Measurements from ENCODE around the gene ANKRD49.

ANKRD49 gene

DNA sequence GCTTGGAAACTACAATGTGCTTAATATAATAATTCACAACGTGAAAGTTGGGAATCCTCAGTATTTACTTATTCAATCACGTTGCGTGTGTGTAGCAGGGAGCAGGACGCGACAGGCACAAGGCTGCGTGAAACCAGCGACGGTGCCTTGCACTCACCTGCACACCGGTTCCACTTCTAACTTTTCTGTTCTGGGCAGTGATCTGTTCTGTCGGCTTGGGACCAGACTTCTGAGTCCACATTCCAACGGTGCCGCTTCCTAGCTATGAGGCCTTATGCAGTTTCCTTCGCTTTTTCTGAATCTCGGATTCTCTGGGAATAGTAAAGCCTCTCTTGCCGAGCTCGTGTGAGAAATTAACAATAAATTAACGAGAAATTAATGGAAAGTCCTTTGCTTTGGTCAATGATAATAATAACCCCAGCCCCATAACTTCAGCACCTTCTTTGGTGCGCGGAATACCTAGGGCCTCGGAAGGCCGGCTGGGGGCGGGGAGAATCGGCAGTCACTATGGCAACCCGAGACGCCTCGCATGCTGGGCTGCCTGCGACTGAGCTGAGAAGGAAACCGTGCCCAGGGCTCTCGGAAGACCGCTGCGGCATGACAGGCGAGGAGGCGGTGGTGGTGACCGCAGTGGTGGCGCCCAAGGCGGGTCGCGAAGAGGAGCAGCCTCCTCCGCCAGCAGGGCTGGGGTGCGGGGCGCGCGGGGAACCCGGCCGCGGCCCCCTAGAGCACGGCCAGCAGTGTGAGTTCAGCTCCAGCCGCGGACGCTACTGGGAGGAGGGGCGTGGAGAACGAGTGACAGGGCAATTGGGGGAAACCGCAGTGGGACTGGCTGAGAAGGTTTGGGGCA is 18.4 kb downstream of the ANKRD49 start, which contains the start of gene C11orf97:
Gene C11orf97 (plus strand): TSS at position 530 of the 850 bp plus-strand sequence. CDS start 68 bp downstream, at position 598.
- peak; percentile 31 for DNase-seq

DNA sequence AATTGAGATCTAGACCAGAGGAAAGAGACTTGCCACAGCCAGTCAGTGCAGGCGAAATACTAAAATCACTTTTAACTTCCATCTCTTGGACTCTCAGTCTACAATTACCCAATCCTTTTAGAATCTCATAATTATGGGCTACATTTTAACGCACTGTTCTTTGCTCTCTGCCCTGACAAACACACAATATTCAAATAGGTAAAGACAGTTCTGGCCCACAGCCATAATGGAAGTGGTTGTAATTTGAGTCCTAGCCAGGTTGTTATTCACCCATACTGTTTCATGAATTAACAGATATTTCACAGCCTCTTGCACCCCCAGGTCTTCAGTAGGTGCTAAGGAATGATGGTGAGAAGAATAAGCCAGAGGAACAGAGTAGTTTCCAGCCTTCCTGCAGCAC is 19.3 kb downstream of the ANKRD49 start:
- no peak for DNase-seq

DNA sequence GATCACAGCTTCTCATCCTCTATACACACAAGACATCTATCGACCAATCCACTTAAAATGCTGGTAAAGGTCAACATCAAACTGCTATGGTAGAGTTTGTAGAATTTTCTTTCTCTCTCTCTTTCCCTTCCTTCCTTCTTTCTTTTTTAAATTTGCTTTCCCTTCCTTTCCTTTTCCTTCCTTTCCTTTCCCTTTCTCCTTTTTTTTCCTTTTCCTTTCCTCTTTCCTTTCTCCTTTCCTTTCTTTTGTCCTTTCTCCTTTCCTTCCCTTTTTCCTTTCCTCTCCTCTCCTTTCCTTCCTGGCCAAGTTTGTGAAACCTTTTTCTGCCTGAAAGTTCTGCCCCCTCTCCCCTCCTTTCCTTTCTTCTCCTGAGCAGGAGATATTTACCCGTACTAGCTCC is 21.6 kb downstream of the ANKRD49 start:
- no peak for DNase-seq

DNA sequence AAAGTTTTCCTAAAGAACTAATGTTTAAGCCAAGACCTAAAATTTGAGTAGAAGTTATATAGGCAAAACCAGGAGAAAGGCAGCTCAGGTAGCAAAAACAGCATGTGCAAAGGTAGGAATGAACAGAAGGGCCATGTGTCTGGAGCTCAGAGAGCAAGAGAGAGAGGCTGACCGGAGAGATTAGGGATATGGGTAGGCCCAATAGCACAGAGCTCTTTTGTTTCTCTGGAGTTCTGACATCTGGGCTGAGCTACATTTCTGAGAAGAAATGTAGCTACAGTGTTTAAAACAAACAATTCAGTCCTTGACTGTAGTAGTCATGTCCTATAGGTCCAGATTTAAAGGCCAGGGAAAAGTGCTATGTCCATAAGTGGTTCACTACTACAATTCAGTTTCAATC is 22.9 kb downstream of the ANKRD49 start:
- DNase-seq, result no peak

DNA sequence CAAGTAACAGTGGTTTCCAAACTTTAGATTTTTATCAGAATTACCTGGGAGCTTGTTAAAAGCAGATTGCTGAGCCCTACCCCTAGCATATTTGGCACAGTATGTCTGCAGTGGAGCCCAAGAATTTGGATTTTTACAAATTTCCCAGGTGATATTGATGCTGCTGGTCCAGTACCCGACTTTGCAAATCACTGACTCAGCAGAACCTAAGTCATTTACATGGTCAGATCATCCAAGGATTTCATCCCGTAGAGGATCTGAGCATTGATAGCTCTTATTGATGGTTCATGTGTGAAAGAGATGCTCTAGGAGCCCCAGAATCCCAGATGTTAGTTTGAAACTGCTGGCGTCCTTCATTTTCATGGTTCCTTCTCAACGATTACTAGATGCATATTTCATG is 24.5 kb downstream of the ANKRD49 start:
- no peak for DNase-seq

DNA sequence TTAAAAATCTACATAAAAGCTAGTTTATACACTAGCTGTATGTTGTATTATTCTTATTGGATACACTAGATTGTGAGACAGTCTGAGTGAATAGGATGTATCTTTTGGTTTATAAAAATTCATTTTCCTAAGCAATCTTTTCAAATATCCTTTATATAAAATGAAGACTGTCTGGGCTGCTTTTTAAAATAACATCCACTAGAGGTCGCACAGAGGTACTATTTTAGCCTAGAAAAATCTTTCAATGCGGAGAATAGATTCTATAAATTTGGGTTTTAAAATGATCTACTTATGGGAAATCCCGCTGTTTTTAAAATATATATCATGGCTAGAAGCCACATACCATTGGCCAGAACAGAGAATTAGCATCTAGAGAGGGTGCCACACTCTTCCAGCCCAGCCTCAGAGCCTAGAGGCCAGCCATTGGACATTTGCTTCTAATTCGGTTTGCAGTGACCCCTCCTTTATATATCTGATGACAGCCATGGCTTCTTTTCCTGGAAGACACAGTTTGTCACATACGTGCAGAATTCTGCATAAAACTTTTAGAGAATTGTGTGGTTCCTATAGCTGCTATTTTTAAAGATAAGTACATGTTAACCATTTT is 25.8 kb downstream of the ANKRD49 start:
- no peak for DNase-seq

DNA sequence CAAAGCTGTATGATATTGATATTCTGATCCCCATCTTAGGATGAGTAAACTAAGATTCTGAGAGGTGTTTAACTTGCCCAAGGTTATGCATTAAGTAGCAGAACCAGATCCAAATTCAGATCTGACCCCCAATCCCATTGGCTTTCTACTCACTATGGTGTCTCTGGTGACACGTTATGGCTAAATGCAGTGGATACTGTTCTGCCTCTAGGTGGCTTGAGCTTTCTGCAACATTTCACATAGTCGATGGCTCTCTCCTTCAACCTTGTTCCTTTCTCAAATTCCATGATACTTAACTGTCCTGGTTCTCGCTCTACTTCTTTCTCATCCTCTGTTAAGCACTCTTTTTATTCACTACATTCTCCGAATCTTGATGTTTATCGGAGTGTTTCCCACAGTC is 27.9 kb downstream of the ANKRD49 start:
- no peak for DNase-seq

DNA sequence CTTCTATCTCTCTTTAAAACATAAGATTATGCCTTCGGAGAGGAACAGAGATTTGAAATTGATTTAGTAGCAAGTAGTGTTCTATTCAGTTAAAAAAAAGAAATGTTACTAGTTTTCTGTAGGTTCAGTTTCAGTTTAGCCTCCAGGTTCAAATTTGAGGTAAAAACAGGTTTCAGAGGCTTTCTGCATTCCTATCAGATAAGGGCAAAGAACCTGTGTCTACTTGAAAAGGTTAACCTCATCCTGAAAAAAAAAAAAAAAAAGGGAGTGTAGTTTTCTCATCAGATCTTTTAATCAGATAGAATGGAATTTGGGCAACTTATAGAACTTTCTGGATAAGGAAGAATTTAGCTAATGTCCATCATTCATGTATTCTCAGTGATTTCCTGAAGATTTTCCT is 30.6 kb downstream of the ANKRD49 start:
- DNase-seq, result no peak

DNA sequence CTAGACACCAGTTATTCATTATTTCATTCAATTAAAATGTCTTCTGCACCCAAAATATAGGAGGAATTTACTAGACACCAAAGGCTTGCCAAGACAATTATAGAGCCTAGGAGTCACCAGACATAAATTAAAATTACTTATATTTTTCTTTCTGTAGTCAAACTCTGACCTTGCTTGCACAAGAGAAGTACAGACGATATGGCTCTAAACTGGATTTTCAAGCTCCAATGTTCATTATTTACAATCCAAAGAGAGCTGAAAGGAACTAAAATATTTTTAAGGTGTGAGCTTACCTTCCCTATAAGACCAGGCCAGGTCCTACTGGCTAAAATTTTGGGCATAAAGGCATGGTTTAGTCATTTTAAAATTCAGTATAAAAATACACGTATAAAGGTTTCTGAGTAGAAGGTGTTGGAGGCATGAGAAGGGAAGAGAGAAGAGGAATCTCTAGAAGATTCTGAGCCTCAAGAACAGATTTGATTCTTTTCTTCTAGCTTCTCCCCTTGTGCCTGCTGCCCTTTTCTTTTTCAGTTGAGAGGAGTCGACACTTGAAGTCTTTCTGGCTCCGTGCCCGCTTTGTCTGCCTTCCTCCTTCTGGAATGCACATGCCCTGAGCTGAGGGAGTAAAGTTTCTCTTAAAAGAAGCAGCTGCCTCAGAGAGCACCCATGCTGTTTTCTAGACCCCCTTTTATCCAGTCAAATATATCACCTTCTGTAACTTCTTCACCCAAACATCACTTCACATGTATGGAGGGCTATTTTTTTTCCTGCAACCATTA is 32.0 kb downstream of the ANKRD49 start:
- DNase-seq, result no peak

DNA sequence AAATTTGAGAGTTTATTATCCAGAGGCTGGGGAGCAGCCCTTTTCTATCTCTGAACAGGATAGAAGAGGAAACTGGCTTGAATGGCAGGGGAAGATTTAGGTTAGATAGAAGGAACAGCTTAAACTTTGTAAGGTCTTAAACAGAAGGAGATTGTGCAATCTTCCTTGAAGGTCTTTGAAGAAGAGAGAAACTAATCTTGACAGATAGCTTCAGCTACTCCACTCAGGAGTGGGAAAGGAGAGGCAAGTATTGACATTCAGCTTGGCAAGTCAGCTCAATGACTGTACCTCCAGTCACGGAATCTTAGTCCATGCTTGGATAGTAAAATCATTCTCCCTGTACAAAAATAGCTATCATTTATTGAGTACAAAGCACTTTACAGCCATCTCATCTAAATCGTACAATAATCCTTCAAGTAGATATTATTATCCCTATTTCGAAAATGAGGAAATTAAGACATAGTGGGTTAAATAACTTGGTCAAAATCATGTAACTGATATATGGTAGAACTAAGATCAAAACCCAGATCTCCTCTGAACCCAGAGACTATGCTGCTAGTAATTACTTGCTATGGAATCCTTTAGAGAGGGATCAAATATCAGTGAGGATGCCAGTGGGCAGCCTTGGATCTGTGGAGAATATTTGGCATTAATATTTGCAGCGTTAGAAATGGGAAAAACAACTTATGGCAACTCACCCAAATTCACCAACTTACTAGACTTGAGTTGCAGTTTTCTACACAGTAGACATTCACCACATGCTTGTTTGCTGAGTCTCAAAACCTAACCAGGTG is 33.1 kb downstream of the ANKRD49 start:
- DNase-seq, result no peak

DNA sequence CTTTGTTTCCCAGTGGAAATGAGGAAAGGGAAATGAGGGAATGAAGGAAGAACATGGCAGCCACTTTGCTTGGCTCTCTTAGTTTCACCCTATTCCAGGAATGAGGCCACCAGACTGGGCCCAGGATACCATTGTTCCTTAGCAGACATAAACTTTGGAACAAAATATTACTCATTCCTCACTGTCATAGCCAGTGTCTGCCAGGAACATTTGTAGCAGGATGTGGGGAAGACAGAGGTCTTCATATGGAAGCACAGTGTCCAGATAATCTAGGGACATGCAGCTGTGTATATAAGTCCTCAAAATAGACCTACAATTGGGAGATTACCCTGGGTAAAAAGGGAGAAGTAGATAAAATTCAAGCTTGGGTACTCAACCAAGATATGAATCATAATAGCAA is 34.8 kb downstream of the ANKRD49 start:
- DNase-seq, result no peak

DNA sequence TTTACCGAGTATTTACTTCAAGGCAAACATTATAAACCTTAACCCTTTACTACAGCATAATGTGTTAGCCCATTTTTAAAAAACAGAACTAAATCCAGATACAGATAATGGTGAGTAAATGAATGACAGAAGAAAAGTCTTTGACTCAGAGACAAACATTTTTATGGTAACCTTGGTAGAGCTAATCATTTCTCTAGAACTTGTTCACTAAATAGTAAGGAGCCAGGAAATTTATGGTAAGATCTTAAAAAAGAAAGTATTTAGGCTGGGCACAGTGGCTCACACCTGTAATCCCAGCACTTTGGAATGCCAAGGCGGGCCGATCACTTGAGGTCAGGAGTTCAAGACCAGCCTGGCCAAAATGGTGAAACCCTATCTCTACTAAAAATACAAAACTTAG is 38.4 kb downstream of the ANKRD49 start:
- DNase-seq, result no peak

DNA sequence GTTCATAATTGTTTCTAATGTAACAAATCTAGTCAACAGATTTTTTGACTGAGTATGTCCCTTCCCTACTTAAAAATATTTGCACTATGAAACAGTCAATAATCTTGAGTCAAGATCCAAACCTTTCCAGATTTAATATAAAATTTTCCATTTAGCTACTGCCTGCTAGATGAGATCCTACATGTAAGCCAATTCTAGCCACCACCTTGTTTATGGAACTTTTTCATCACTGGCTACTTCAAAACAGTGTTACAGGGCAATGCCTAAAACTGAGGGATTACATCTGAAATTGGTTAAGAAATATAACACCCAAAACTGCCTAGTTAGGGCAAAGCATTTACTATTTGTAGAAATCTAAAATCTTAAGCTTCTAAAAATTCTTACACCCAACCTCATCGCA is 39.4 kb downstream of the ANKRD49 start:
- no peak for DNase-seq

DNA sequence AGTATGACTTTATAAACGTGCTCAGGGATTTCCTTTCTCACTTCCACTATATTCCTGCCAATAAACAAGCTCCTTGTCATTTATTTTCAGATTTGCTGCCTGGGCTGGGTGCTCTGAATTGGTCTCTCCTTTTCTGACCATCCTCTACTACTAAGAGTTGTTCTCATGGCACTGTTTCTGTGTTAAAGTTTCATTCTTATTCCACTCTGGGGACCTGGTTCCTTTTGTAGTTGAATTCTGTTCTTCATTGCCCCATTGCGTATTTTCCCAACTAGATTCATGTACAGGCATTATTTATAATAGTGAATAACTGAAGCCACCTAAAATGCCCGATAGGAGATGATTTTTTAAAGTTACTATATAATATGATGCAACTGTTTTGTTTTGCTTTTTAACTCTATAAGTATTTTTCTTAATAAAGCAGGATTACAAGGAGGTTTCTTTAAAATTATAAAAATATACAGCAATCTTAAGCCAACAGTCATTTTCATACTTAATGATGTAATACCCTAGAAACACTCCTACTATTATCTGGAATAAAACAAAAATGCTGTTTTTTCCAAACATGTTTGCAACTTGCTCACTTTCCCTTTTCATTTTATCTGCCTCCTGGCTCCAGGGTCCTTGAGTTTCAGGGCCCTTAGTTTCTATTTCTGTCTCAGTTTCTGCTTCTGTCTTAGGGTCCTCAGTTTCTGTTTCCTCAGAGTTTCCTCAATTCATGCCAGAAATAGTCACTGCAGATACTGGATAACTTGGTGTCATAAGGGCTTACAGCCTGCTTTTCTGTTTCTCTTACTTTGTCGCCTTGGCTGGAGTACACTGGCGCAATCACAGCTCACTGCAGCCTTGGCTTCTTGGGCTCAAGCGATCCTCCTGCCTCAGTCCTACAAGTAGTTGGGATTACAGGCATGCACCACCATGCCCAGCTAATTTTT is 40.2 kb downstream of the ANKRD49 start:
- no peak for DNase-seq

DNA sequence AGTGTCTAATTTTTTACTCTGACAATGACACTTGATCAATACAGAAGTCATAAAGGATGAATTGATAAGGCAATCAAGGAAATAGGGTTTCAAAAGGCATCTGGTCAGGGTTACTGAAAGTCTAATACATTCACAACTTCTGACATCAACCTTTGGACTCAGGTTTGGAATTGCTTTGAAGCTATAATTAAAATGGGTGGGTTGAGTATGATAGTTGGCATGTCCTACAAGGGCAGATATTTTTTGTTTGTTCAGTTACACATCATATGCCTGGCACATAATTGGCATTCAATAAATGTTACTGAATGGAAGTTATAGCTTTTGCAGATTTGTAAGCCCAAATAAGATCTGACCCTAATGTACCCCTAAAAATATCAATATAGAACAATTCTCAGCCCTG is 42.6 kb downstream of the ANKRD49 start:
- no peak for DNase-seq

DNA sequence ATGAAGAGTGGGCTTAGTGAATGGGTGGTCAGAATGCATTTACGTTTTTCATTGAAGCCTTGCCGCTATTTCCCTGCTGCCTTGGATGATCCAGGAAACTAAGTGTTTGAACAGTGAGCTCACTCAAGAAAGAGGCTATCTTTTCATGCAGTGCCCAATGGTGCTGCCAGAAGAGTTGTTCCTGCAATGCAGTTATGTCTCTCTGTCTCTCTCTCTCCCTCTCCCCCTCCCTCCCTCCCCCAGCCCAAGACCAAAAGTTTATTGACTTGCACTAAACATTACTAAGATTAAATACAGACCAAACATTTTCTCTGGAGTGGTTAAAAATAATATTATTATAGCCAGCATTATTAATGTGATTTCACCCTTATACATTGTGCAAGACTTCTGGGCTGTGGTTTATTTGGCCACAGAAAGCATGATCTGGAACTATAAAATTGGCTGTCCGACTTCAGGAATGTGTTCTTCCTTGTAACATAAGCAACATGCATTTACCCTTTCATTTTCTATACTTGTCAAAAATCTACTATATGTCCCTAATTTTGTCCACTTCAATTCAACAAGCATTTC is 43.3 kb downstream of the ANKRD49 start:
- no peak for DNase-seq

DNA sequence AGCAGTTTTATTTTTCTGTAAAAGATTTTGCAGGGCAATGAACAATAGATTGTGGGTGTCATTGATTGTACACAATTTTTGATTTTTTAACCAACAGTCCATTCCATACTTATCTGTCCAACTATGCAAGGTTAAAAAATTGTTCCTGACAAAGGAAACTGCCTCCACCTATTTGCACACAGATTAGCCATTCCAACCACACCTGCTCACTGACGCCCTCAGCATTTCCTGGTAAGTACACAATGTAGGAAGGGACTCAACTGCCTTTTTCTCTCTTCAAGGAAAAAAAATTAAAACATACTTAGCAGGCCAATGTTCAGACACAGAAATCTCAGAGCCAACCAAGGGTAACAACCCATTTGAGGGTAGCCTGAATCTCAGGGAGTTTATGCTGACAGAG is 45.6 kb downstream of the ANKRD49 start:
- no peak for DNase-seq

DNA sequence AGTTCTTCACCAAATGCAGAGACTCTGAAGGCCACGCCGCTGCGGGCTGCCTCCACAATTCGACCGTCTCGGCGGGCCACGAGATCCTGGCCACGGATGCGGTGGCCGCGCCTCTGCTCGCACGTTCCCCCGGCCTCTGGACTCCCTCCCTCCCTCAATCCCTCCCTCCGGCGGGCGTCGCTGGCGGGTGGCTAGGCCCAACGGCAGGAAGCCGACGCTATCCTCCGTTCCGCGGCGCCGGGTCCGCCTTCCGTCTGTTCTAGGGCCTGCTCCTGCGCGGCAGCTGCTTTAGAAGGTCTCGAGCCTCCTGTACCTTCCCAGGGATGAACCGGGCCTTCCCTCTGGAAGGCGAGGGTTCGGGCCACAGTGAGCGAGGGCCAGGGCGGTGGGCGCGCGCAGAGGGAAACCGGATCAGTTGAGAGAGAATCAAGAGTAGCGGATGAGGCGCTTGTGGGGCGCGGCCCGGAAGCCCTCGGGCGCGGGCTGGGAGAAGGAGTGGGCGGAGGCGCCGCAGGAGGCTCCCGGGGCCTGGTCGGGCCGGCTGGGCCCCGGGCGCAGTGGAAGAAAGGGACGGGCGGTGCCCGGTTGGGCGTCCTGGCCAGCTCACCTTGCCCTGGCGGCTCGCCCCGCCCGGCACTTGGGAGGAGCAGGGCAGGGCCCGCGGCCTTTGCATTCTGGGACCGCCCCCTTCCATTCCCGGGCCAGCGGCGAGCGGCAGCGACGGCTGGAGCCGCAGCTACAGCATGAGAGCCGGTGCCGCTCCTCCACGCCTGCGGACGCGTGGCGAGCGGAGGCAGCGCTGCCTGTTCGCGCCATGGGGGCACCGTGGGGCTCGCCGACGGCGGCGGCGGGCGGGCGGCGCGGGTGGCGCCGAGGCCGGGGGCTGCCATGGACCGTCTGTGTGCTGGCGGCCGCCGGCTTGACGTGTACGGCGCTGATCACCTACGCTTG is 50.2 kb downstream of the ANKRD49 start, which contains the start of gene FUT4:
Gene FUT4 (plus strand): TSS at position 227 of the 951 bp plus-strand sequence. CDS start 213 bp downstream, at position 440.
- peak; percentile 49 for DNase-seq

DNA sequence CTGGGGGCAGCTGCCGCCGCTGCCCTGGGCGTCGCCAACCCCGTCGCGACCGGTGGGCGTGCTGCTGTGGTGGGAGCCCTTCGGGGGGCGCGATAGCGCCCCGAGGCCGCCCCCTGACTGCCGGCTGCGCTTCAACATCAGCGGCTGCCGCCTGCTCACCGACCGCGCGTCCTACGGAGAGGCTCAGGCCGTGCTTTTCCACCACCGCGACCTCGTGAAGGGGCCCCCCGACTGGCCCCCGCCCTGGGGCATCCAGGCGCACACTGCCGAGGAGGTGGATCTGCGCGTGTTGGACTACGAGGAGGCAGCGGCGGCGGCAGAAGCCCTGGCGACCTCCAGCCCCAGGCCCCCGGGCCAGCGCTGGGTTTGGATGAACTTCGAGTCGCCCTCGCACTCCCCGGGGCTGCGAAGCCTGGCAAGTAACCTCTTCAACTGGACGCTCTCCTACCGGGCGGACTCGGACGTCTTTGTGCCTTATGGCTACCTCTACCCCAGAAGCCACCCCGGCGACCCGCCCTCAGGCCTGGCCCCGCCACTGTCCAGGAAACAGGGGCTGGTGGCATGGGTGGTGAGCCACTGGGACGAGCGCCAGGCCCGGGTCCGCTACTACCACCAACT is 51.0 kb downstream of the ANKRD49 start:
- DNase-seq, result no peak

Data from activated CD4-positive, alpha-beta T cell treated with anti-CD3 and anti-CD28 coated beads for 1 hour (primary cell).